ENCODE results near the gene ABCC11.
A peak's percentile ranks its signal among the peaks of the same experiment; 100 is the strongest.
"Not testable (repeated sequence)": the region's sequence is repeated elsewhere in the genome, so short reads cannot be mapped to it uniquely, and the experiment has no call there.

ABCC11 gene

GRCh38 chr16:48246066-48246465, 1.3 kb downstream of the ABCC11 start:
- no peak for DNase-seq

DNA sequence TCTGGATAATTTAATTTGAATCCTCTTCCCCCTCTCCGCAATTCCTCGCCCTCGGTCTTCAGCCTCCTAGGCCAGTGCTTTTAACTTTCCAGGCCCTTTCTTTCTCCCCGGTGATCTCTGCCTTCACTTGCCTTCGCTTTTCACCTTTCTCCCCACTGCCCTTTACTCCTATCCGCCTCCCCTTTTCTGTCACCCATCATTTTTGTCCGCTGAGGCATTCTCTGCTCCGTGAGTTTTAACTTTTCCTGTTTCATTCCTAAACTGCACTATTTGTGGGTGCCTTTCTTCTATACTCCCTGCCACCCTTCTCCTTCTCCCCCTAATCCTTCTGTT, 2.5 kb downstream of the ABCC11 start:
- no peak for DNase-seq

DNA sequence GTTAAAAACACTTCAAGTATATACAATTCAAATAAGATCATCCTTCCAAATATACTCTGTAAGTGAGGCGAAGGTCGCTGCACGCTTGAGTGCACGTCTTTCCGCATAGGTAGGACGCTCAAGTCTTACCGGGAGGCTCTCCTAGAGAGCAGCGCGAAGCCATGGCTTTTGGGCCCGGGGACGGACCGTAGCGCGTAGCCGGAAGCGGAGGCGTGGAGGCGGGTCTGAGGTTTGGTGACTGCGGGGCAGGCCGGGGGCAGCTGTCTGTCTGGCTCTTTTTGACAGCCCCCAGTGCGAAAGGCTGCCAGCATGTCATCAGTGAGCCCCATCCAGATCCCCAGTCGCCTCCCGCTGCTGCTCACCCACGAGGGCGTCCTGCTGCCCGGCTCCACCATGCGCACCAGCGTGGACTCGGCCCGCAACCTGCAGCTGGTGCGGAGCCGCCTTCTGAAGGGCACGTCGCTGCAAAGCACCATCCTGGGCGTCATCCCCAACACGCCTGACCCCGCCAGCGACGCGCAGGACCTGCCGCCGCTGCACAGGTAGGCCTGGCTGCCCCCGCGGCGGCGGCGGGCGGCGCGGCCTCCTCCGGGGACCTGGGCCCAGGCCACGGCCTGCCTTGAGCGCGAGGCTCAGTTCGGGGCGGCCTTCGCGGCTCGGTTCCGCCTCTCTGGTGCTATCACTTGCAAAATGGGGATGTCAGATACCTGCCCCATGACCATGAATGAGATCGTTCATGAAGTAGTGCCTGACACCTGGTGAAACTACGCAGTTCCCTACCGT, 3.1 kb downstream of the ABCC11 start, which contains the start of gene LONP2:
Gene LONP2, plus strand, starts transcription at position 221 of the 783 bp plus-strand sequence. Its CDS starts 89 bp downstream, at position 310.
- peak; percentile 94 to 96 for DNase-seq

DNA sequence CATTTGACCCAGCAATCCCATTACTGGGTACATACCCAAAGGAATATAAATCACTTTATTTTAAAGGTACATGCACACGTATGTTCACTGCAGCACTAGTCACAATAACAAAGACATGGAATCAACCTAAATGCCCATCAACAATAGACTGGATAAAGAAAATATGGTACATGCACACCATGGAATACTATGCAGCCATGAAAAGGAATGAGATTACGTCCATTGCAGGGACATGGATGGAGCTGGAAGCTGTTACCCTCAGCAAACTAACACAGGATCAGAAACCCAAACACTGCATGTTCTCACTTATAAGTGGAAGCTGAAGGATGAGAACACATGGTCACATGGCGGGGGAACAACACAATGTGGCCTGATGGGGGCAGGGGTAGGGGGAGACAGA, 7.2 kb downstream of the ABCC11 start:
- not testable (repeated sequence) for DNase-seq

DNA sequence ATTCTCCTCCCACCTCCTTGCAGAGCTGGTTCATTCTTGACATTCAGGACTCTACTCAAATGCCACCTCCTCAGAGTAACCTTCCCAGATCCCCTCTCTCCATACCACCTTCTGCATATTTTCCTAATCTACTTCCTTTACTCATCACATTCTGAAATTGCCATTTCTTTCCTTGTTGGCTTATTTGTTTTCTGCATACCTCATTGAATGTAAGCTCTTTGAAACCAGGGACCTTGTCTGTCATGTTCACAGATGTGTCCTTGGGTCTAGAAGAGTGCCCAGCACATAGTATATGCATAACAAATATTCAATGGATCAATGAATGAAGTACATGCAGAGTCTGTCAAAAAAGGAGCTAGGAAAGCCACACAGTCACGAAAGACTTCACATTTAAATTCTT, 11.1 kb downstream of the ABCC11 start:
- no peak for DNase-seq

DNA sequence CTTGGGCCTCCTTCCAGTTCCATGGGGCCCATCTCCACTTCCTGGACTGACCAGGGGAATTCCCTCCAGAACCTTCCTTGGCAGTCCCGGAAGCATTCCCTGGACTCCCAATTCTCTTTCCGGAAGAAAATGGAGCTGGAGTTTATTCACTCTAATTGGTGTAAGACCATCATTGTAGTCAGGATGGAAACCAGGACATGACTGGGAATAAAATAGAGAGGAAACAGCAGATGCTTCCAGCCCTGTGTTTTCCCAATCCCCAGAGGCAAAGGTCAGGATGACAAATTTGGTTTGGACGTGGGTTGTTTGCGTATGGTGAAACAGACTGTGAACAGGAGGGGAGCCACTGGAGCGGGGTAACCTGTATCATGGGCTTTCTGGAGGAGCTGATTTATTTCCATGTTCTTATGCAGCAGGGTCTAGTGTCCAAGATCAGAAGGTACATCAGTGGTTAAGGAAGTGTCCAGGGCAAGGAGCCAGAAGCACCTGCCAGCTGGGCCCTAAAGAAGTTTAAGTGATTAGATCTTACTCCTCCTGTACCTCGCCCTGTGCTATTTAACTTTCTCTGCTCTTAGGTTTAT, 11.7 kb downstream of the ABCC11 start:
- no peak for DNase-seq

GRCh38 chr16:48235058-48235555, 12.2 kb downstream of the ABCC11 start:
- DNase-seq = no peak

GRCh38 chr16:48234630-48235029, 12.7 kb downstream of the ABCC11 start:
- DNase-seq = no peak

DNA sequence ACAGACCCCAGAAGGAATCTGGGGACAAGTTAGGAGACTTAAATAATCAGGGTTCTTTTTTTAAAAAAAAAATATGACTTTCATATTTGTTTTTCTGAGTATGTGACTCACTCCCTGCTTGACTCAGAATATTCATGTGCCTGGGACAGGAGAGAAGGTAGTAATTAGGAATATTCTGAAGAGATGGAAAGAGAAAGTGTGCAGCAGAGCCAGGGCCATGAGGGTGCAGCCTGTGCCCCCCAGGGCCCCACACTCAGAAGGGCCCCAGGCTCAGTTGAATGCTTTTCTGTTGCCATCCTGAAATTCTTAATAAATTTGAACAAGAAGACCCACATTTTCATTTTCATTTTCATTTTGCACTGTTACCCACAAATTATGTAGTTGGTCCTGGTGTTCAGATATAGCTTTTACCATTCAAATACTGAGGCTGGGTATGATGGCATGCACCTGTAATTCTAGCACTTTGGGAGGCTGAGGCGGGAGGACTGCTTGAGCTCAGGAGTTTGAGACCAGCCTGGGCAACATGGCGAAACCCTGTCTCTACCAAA, 14.8 kb downstream of the ABCC11 start:
- DNase-seq = no peak

DNA sequence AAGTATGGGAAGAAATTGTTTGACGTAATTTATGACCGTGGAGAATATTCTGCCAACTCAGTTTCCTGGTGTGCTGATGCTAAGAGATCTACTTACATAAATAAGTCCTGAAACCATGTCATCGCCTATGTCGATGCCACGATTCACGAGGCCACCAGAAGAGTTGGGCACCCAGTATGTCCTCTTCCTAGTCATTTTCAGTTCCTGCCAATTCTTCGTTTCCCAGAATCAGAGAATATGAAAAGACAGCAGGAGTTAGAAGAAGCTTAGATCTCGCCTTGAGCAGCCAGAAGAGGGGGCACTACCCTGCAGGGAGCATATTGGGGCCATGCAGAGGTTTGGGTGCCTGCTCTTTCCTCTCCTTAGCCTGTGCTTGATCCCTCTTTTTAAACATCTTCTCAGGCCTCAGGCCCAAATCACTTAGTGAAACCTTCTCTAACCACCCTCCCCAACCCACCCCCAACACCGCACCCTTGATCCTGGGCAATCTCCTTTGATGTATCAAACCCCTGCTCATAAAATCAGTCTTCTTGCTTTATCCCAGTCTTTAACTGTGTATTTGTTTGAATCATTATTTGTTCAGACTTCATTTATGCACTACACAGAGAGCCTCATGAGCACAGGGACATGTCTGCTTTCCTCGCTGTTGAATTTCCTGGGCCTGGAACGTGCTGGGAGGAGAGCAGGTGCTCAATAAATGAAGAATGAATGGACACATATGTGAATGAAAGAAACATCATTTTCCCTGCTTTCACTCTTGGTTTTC, 15.4 kb downstream of the ABCC11 start:
- peak; percentile 45 to 46 for DNase-seq

- DNase-seq = no peak
Measured at GRCh38 chr16:48225456-48225855, 21.9 kb downstream of the ABCC11 start.

- no peak for DNase-seq
Measured at GRCh38 chr16:48223490-48223889, 23.8 kb downstream of the ABCC11 start.

DNA sequence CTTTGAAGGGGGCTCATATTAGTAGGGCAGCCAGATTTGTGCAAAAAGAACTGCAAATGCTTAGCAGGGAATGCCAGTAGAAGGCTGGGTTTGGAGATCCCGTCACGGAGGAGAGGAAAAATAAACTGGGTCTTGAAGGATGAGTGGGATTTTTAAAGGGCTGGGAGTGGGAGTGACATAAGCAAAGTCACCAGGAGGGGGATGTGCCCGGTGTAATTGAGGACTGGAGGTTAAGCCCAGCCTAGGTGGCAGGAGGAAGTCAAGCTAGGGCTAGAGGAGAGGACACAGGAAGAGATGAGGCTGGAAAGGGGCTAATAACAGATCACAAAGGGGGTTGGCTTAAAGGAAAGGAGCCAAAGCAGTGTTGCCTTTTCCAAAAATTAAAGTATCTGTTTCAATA, 26.4 kb downstream of the ABCC11 start:
- no peak for DNase-seq

GRCh38 chr16:48218473-48218872, 28.9 kb downstream of the ABCC11 start:
- no peak for DNase-seq

DNA sequence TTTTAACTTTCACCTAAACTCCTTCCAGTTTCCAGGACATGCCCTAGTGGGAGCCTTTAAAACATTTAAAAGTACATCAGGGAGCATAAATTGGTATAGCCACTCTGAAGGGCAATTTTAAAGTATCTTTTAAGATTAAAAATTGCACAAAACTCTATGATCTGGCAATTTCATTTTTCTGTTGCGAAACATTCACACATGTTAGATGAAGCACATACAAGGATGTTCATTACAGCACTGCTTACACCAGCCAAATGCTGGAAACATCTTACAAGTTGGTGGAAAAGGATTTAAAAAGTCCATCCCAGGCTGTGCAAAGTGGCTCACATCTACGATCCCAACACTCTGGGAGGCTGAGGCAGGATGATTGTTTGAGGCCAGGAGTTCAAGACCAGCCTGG, 29.6 kb downstream of the ABCC11 start:
- no peak for DNase-seq

DNA sequence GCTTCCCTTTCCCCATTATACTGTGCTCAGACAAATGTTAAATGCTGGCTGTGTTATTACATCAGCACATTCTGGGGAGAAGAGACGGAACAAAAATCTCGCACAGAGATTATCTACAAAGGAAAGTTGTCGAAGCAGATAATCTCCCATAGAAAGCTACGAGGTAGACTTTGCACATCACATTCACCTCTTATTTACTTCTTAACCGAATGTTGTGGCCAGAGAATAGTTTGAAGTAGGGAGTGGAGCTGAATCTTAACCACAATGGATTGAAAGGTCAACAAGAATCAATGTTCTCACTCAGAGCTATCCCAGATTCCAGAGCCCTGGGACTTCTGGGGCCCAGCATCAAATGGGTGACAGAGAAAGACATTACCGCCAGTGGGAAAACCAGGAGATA, 31.6 kb downstream of the ABCC11 start:
- no peak for DNase-seq

- no peak for DNase-seq
Measured at GRCh38 chr16:48212033-48212432, 35.3 kb downstream of the ABCC11 start.

GRCh38 chr16:48210747-48211146, 36.6 kb downstream of the ABCC11 start:
- no peak for DNase-seq

GRCh38 chr16:48206594-48207242, 40.6 kb downstream of the ABCC11 start:
- DNase-seq = no peak

DNA sequence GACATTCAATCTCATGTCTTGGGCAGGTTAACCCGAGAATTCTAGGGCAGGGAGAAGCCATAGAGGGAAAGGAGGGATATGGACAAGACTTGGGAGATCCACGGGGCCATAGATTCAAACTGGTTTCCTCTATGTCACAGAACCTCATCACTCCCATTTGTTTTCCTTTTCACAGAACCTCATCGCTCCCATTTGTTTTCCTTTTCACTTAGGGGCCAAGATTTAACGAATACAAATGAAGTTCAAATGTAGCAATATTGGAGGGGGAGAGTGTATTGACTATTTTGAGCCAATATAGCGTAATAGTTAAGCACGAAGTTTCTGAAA, 42.6 kb downstream of the ABCC11 start:
- DNase-seq = no peak

- DNase-seq = no peak
Measured at GRCh38 chr16:48203974-48204824, 43.1 kb downstream of the ABCC11 start.

Measured in inflammatory macrophage (primary cell).